ENCODE results near the gene NID1.

- TF ChIP-seq RAD21 (IDR thresholded peaks at IDR 0.05; ENCODE audit: low read depth) (no peak), EP300 (IDR thresholded peaks at IDR 0.05; ENCODE audit: borderline replicate concordance) (no peak), TAF1 (IDR thresholded peaks at IDR 0.05; ENCODE audit: low read depth) (no peak), FOXM1 (IDR thresholded peaks at IDR 0.05; ENCODE audit: borderline replicate concordance, low read depth) (no peak), YY1 (IDR thresholded peaks at IDR 0.05; ENCODE audit: low read depth) (no peak), MAX (IDR thresholded peaks at IDR 0.05) (no peak), NFIC (IDR thresholded peaks at IDR 0.05) (no peak), REST (IDR thresholded peaks at IDR 0.05; ENCODE audit: low read depth) (no peak), TEAD4 (IDR thresholded peaks at IDR 0.05) (no peak), CEBPB (IDR thresholded peaks at IDR 0.05) (no peak)
These were observed 111.8 kb downstream of the NID1 start for GRCh38 chr1:235952950-235953615.
